Activated naive CD4-positive, alpha-beta T cell treated with anti-CD3 and anti-CD28 coated beads, Interleukin-2, amount 50 U/mL, for 24 hours (primary cell): ENCODE data around the gene FBXO38.

Experiments
- H3K27ac Mint-ChIP-seq: one replicate; pipeline ENCODE4 v1.8.0; 2021; ENCODE audit warnings: mild to moderate bottlenecking, mixed read lengths
- H3K27me3 Mint-ChIP-seq: one replicate; pipeline ENCODE4 v1.8.0; 2021; ENCODE audit warnings: mixed read lengths
- H3K36me3 Mint-ChIP-seq: one replicate; pipeline ENCODE4 v1.8.0; 2021; ENCODE audit warnings: mixed read lengths
- H3K4me1 Mint-ChIP-seq: one replicate; pipeline ENCODE4 v1.8.0; 2021; ENCODE audit warnings: mixed read lengths
- H3K4me3 Mint-ChIP-seq: one replicate; pipeline ENCODE4 v1.8.0; 2021; ENCODE audit warnings: mild to moderate bottlenecking, mixed read lengths
- H3K9me3 Mint-ChIP-seq: one replicate; pipeline ENCODE4 v1.8.0; 2021; ENCODE audit warnings: mixed read lengths

The FBXO38 gene

DNA sequence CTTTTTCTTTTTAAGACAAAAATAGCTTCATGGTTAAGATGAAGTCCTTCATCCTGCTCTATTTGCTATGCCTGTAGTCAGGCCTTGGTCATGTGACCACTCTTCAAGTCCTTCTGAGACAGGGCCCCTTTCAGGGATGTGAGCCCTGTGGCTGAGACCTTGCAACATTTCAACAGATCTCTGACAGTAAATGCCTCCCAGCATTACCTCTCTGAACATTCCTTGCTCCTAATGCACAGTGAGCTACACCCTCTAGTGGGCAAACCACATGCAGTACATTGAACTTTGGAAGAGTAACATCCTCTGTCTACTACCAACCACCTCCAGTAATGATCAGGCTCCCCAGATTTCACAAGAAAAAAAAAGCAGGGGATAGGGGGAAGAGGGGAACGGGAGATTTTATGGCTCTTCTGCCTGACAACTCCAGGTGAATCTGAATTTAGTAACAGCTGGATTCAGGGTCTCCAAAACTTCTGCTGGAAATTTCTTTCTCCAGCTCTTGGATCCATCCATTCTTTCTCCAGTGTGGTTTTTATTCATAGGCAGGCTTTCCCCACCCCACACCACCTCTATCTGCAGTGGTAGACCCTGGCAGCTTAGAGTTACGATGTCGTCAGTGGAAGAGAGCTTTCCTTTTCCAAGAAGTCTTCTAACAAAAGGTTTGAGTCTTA lies 8.9 kb upstream of the FBXO38 start:
- no peak overlapping the region for H3K4me3 Mint-ChIP-seq
- no peak overlapping the region for H3K27ac Mint-ChIP-seq
- H3K4me1 Mint-ChIP-seq: peaks cover 8% of the 10 kb centered on the region
- no peaks in the 10 kb centered on the region for H3K9me3 Mint-ChIP-seq
- H3K27me3 Mint-ChIP-seq: no peaks in the 10 kb centered on the region
- peaks cover 12% of the 10 kb centered on the region for H3K36me3 Mint-ChIP-seq

DNA sequence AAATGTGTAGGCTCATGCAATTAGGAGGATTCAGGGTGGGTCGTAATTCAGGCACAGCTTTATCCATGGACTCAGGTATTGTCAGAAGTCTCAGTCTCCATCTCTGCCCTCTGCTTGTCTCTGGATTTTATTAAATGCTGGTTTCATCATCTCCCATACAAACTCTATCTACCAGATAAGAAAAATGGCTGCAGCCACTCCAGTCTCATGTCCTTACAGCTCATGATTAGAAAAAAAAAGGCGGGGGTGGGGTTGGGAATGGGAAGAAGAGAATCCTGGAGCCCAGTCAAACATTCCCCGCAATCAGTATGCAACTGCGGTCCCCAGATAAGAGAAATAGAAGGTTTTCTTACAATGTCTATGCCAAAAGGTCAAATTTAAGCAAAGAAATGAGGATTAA lies 7.6 kb upstream of the FBXO38 start:
- Mint-ChIP-seq H3K4me3 (no peak overlapping the region), H3K4me1 (peaks cover 12% of the 10 kb centered on the region), H3K27me3 (no peaks in the 10 kb centered on the region), H3K36me3 (peaks cover 13% of the 10 kb centered on the region), H3K9me3 (no peaks in the 10 kb centered on the region), H3K27ac (no peak overlapping the region)

DNA sequence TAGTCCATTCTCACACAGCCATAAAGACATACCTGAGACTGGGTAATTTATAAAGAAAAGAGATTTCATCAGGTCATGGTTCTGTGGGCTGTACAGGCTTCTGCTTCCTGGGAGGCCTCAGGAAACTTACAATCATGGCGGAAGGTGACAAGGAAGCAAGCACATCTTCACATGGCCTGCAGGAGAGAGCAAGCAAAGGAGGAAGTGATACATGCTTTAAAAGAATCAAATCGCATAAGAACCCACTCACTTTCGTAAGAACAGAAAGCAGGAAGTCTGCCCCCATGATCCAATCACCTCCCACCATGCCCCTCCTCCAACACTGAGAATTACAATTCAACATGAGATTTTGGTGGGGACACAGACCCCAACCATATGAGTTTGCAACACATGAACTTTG lies 5.1 kb upstream of the FBXO38 start:
- peaks cover 18% of the 10 kb centered on the region for H3K4me1 Mint-ChIP-seq
- H3K4me3 Mint-ChIP-seq: no peak overlapping the region
- H3K27ac Mint-ChIP-seq: no peak overlapping the region
- peaks cover 13% of the 10 kb centered on the region for H3K36me3 Mint-ChIP-seq
- no peaks in the 10 kb centered on the region for H3K9me3 Mint-ChIP-seq
- no peaks in the 10 kb centered on the region for H3K27me3 Mint-ChIP-seq

DNA sequence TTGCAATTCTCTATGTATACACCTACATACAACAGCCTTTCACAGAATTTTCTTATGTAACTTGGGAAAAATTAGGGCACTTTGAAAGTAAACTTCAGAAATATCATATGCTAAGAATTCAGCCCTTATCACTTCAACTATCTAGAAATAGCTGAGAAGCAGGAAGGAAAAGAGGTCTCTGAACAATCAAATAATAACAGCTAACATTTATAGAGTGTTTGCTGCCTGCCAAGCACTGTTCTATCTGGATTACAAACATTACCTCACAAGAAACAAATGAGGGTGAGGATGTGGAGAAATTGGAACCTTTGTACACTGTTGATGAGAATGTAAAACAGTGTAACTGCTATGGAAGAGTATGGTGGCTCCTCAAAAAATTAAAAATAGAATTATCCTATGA lies 4.4 kb upstream of the FBXO38 start:
- no peak overlapping the region for H3K27ac Mint-ChIP-seq

DNA sequence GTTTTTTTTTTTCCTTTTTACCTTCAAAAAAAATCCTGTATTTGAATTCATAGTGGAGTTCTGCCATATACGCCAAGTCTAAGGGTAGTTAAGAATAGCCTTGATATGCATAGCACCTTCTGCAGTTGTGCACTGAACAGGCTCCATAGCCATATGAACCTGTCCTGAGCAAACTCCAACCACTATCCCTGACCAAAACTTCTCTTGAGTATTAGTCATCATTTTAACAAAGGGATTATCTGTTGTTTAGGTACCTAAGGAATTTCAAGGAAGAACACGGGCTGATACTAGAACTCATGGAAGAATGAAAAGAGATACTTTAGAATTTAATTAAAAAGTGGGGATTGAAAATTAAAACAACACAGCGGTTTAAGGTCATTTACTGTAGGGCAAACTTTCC lies 1.9 kb upstream of the FBXO38 start:
- H3K9me3 Mint-ChIP-seq: no peaks in the 10 kb centered on the region
- peaks cover 13% of the 10 kb centered on the region for H3K36me3 Mint-ChIP-seq
- H3K27me3 Mint-ChIP-seq: no peaks in the 10 kb centered on the region
- H3K4me3 Mint-ChIP-seq: no peak overlapping the region
- no peak overlapping the region for H3K27ac Mint-ChIP-seq
- peaks cover 47% of the 10 kb centered on the region for H3K4me1 Mint-ChIP-seq

More for the DNA sequence above, 4.4 kb upstream of the FBXO38 start:
- Mint-ChIP-seq H3K27me3 (no peaks in the 10 kb centered on the region), H3K4me1 (peaks cover 21% of the 10 kb centered on the region), H3K4me3 (no peak overlapping the region), H3K36me3 (peaks cover 13% of the 10 kb centered on the region), H3K9me3 (no peaks in the 10 kb centered on the region)

DNA sequence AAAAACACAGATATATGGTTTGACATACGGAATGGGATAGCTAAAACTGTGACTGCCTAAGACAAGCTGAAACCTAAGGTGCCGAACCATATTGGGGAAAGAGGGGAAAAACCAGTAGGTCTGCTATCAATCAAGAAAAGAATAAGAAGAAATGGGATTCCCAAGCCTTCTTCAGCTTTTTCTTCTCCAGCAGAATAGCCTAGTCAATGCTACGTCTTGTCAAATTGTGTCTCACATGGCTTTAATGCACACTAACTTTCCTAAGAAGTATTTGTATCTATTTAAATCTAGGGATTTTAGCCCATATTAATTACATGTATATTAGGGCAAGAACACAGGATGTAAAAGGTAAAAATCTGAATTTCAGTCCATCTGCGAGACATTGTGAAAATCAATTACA lies 797 bp upstream of the FBXO38 start:
- H3K4me1 Mint-ChIP-seq: peaks cover 57% of the 10 kb centered on the region
- peak overlapping the region; percentile 86 for H3K4me3 Mint-ChIP-seq
- peaks cover 9% of the 10 kb centered on the region for H3K36me3 Mint-ChIP-seq
- H3K27me3 Mint-ChIP-seq: no peaks in the 10 kb centered on the region
- H3K9me3 Mint-ChIP-seq: no peaks in the 10 kb centered on the region
- peak overlapping the region; percentile 88 for H3K27ac Mint-ChIP-seq

DNA sequence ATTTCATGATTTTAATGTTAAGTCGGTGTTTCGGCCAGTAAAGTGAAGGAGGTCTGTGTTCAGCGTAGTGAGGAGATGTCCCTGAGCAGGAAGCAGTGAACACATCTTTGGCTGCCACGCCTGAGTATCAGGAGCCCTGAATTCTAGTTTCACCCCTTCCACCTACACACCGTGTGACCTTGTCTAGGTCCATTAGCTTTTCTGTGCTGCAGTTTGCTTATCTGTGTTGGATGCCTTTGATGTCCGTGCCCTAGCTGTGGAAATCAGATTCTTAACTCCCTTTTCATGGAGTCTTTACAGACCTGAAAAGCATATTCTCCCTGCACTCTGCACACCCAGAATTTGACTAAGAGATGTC lies 601 bp downstream of the FBXO38 start:
- Mint-ChIP-seq H3K27me3 (no peaks in the 10 kb centered on the region), H3K4me1 (peaks cover 65% of the 10 kb centered on the region), H3K4me3 (peak overlapping the region; percentile 86), H3K27ac (peak overlapping the region; percentile 88), H3K9me3 (no peaks in the 10 kb centered on the region), H3K36me3 (peaks cover 7% of the 10 kb centered on the region)

DNA sequence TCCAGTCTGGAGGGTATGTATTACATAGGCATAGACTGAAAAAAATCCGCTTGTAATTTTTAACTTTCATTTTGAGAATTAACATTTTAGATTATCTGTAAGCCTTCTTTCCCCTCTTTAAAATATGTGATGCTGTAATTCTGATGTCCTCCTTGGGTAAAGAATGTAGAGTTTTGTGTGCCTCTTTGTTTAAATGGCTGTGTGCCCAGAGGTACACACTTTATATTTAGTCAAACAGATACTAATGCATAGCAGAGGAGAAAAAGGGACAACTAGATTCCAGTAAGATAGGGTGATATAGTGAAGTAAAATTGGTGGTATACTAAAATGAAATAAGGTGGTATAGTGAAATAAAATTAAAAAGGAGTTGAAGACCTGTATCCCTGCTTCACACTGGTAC lies 1.3 kb downstream of the FBXO38 start:
- no peaks in the 10 kb centered on the region for H3K9me3 Mint-ChIP-seq
- H3K27ac Mint-ChIP-seq: peak overlapping the region; percentile 88
- no peaks in the 10 kb centered on the region for H3K27me3 Mint-ChIP-seq
- peaks cover 61% of the 10 kb centered on the region for H3K4me1 Mint-ChIP-seq
- H3K4me3 Mint-ChIP-seq: peak overlapping the region; percentile 86
- peaks cover 7% of the 10 kb centered on the region for H3K36me3 Mint-ChIP-seq

DNA sequence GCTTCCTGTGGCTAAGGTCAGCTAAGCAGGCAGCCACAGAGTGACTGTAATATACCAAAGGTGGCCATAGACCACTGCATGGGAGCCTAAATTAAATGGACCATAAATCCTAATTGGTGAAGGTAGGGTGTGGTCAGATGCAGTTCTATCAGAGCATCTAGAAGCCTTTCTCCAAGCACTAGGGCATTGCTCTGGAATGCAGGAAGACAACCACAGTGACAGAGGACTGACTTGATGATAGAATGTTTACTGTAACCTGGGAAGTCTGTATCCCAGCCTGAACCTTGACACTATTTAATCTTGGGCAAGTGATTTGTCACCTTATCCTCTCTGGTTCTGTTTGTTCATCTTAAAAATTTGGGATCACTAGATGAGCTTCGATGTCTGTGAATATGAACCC lies 2.3 kb downstream of the FBXO38 start:
- Mint-ChIP-seq H3K27ac (peak overlapping the region; percentile 8), H3K4me3 (peak overlapping the region; percentile 86), H3K4me1 (peaks cover 69% of the 10 kb centered on the region)

DNA sequence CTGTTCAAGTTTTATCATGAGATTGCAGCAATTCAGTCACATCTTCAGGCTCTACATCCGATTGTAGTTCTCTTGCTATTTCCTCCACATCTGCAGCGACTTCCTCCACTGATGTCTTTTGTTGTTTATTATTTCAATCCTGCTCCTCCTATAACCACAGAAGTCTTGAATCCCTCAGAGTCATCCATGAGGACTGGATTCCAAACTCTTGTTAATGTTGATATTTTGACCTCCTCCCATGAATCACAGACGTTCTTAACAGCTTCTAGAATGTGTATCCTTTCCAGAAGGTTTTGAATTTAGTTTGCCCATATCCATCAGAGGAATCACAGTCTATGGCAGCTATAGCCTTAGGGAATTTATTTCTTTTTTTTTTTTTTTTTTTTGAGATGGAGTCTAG lies 3.6 kb downstream of the FBXO38 start:
- no peaks in the 10 kb centered on the region for H3K9me3 Mint-ChIP-seq
- peaks cover 82% of the 10 kb centered on the region for H3K4me1 Mint-ChIP-seq
- H3K4me3 Mint-ChIP-seq: no peak overlapping the region
- peak overlapping the region; percentile 38 for H3K27ac Mint-ChIP-seq
- H3K27me3 Mint-ChIP-seq: no peaks in the 10 kb centered on the region
- H3K36me3 Mint-ChIP-seq: peaks cover 5% of the 10 kb centered on the region

More for the DNA sequence above, 2.3 kb downstream of the FBXO38 start:
- no peaks in the 10 kb centered on the region for H3K27me3 Mint-ChIP-seq
- H3K36me3 Mint-ChIP-seq: peaks cover 5% of the 10 kb centered on the region
- H3K9me3 Mint-ChIP-seq: no peaks in the 10 kb centered on the region

DNA sequence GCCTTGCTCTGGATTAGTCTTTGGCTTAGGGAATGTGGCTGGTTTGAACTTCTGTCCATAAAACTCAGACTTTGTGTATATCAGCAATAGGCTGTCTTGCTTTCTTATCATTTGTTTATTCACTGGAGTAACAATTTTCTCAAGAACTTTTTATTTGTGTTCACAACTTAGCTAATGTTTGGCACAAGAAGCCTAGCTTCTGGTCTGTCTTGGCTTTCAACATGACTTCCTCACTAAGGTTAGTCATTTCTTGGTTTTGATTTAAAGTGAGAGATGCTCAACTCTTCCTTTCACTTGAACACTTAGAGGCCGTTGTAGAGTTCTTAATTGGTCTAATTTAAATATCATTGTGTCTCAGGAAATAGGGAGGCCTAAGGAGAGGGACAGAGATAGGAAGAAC lies 4.9 kb downstream of the FBXO38 start:
- Mint-ChIP-seq H3K27ac (peak overlapping the region; percentile 61), H3K27me3 (no peaks in the 10 kb centered on the region), H3K9me3 (no peaks in the 10 kb centered on the region), H3K4me3 (peak overlapping the region; percentile 34), H3K36me3 (peaks cover 6% of the 10 kb centered on the region), H3K4me1 (peaks cover 89% of the 10 kb centered on the region)

DNA sequence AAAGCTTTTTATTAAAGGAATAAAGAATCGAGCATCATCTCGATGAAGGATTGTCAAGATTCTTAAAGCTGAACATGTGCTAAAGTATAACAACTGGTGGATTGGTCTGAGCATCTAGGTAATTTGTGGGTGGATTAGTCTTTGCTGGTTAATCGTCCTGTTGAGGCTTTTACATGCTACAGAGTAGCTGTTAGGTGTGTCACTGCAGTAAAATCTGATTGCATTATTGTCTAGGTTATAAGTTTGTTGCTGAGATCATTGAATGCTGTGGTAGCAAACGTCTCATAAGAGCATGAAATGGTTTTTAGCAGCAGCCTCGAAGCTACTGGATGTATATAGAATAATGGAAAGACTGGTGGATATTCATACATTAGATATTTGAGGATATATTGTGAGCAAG lies 7.2 kb downstream of the FBXO38 start:
- Mint-ChIP-seq H3K27me3 (no peaks in the 10 kb centered on the region), H3K4me3 (no peak overlapping the region), H3K9me3 (no peaks in the 10 kb centered on the region), H3K4me1 (peaks cover 85% of the 10 kb centered on the region), H3K27ac (peak overlapping the region; percentile 57), H3K36me3 (peaks cover 9% of the 10 kb centered on the region)

DNA sequence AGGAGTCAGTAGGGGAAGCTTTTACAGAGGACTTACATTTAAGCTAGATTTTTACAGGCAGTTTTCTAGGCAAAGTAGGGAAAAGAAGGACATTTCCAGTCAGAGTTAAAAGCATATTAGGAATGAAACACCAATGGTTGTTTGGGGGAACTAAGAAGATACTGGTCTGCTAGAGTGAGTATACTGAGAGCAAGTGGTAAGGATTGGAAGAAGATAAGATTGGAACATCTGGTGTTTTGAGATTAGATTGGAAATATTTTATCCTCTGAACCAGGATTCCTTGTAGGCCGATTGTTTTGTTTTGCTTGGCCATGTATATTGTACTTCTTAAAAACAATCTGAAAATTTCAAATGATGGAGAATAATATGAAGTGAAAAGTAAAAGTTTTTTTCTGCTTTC lies 7.7 kb downstream of the FBXO38 start:
- H3K36me3 Mint-ChIP-seq: peaks cover 9% of the 10 kb centered on the region
- no peaks in the 10 kb centered on the region for H3K27me3 Mint-ChIP-seq
- H3K9me3 Mint-ChIP-seq: no peaks in the 10 kb centered on the region
- peaks cover 80% of the 10 kb centered on the region for H3K4me1 Mint-ChIP-seq
- H3K27ac Mint-ChIP-seq: peak overlapping the region; percentile 15
- H3K4me3 Mint-ChIP-seq: no peak overlapping the region

DNA sequence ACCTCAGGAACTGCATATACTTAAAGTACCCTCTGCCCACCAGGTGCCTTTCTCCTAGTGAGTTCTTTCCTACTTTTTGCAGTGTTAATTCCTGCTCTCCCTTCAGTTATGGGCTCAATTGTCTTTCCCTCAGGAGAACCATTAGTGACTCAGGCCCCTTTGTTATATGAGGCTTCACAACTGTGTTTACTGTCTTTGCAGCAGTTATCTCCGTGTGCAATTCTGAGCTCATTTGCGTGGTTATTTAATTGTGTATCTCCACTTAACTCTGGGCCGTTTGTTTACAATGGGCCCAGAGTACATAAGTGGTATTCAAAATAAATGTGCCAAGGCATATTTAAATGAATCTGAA lies 9.6 kb downstream of the FBXO38 start:
- H3K27me3 Mint-ChIP-seq: no peaks in the 10 kb centered on the region
- H3K27ac Mint-ChIP-seq: no peak overlapping the region
- H3K9me3 Mint-ChIP-seq: no peaks in the 10 kb centered on the region
- peaks cover 75% of the 10 kb centered on the region for H3K4me1 Mint-ChIP-seq
- H3K4me3 Mint-ChIP-seq: no peak overlapping the region
- H3K36me3 Mint-ChIP-seq: peaks cover 15% of the 10 kb centered on the region

DNA sequence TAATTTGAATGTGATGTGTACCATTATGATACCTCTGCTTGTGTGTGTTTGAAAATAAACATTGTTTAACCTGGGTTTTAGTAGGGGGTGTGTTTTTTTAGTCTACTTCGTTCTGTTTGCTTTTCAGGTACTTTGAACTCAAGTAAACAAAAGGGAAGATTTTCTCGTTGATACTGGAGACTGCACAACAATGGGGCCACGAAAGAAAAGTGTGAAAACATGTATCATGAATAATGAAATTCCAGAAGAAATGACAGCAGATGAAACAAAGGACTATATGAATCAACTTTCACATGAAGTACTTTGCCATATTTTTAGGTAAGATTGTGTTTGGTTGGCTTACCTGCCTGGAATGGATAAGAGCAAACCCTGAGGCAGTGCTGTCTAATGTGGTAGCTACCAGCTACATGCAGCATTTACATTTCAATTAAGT lies 10.8 kb downstream of the FBXO38 start:
- Mint-ChIP-seq H3K4me3 (no peak overlapping the region), H3K27ac (peak overlapping the region; percentile 12), H3K27me3 (no peaks in the 10 kb centered on the region), H3K4me1 (peaks cover 80% of the 10 kb centered on the region), H3K9me3 (no peaks in the 10 kb centered on the region), H3K36me3 (peaks cover 18% of the 10 kb centered on the region)

DNA sequence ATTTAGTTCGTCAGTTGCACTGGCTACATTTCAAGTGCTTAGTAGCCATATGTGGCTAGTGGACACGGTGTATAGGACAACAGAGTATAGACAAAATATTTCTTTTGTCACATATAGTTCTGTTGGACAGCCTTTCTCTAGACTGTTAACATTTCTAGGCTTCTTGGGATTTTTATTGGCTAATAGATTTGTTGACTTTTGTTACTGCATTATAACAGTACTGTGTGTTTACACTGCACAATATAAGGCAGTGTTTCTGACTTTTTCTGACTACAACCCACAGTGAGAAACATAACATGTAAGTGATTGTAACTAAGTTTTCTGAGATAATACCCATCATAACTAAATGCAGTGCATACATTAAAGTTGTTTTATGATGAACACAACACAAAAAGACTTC lies 11.3 kb downstream of the FBXO38 start:
- H3K4me1 Mint-ChIP-seq: peaks cover 82% of the 10 kb centered on the region
- H3K27ac Mint-ChIP-seq: no peak overlapping the region
- no peaks in the 10 kb centered on the region for H3K9me3 Mint-ChIP-seq
- H3K36me3 Mint-ChIP-seq: peaks cover 18% of the 10 kb centered on the region
- no peak overlapping the region for H3K4me3 Mint-ChIP-seq
- H3K27me3 Mint-ChIP-seq: no peaks in the 10 kb centered on the region

DNA sequence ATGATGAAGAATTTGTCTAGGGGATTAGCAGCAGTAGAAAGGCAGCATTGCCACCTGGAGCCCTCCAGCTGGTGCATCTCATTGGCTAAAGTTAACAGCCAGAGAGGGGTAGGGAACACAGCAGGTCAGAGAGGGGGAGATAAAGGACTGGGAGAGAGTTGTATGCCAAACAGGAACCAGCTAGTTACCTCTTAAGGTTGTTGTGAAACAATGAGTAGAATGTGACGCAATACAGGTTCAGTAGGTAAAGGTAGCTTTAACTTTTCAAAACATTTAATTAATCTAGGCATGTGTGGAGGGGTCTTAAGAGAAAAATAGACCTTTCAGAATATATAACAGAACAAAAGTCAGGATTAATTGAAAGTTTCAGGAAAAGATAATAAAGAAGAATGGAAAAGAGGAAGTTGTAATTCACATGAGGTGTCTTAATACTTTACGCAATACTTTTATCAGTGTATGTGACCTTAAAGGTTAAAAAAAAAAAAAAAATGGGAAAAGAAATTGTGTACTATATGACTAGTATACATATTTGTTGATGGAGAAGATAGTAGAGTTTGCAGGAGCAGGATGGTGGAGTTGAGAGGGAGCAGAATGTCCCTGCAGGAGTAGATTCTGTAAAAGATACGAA lies 14.3 kb downstream of the FBXO38 start:
- Mint-ChIP-seq H3K27ac (peak overlapping the region; percentile 53), H3K9me3 (no peaks in the 10 kb centered on the region), H3K4me3 (no peak overlapping the region), H3K36me3 (peaks cover 23% of the 10 kb centered on the region), H3K27me3 (no peaks in the 10 kb centered on the region), H3K4me1 (peaks cover 82% of the 10 kb centered on the region)
